ENCODE results near the gene AUH. TPM values are rescaled to one million over a fixed set of nuclear protein-coding genes. Genes with fewer than 3 reads are reported as not detected.

Gene AUH
- total and polyA plus RNA-seq, 10 of the 15 experiments (the other 5 are each of a cell fraction or from before 2014, with no cell fraction given) = 1.7 to 7.3 (median 4.6) TPM

DNA sequence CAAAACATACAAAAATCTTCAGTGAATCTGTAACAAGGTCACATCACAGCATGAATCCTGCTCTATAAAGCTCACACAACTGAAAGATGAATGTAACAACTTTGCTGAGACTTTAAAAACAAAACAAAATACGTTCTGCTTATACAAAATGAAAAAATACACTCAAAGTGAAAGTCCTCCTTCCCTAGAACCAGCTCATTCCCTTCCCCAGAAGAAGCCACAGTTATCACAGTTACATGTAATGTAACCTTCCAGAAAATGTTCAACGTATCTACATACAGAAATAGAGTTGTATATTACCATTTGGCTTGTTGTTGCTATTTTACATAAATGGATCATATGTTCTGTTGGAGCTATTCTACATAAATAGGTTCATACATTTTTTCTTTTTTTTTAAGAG lies 2.6 kb downstream of the AUH start (continued):
- TF ChIP-seq, protein P1, sequence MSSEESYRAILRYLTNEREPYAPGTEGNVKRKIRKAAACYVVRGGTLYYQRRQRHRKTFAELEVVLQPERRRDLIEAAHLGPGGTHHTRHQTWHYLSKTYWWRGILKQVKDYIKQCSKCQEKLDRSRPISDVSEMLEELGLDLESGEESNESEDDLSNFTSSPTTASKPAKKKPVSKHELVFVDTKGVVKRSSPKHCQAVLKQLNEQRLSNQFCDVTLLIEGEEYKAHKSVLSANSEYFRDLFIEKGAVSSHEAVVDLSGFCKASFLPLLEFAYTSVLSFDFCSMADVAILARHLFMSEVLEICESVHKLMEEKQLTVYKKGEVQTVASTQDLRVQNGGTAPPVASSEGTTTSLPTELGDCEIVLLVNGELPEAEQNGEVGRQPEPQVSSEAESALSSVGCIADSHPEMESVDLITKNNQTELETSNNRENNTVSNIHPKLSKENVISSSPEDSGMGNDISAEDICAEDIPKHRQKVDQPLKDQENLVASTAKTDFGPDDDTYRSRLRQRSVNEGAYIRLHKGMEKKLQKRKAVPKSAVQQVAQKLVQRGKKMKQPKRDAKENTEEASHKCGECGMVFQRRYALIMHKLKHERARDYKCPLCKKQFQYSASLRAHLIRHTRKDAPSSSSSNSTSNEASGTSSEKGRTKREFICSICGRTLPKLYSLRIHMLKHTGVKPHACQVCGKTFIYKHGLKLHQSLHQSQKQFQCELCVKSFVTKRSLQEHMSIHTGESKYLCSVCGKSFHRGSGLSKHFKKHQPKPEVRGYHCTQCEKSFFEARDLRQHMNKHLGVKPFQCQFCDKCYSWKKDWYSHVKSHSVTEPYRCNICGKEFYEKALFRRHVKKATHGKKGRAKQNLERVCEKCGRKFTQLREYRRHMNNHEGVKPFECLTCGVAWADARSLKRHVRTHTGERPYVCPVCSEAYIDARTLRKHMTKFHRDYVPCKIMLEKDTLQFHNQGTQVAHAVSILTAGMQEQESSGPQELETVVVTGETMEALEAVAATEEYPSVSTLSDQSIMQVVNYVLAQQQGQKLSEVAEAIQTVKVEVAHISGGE (CRISPR knock-in tag; IDR thresholded peaks at IDR 0.05) = no peak
- TF ChIP-seq SMARCA5 (IDR thresholded peaks at IDR 0.05) (no peak), CHD2 (IDR thresholded peaks at IDR 0.05; ENCODE audit: borderline replicate concordance, low read depth, low read length) (no peak), CBFB (IDR thresholded peaks at IDR 0.05; ENCODE audit: low read depth) (no peak), BMI1 (IDR thresholded peaks at IDR 0.05; ENCODE audit: borderline replicate concordance) (no peak), MXI1 (IDR thresholded peaks at IDR 0.05; ENCODE audit: low read depth, low read length) (no peak), HCFC1 (IDR thresholded peaks at IDR 0.05; ENCODE audit: low read length) (no peak), RELA (IDR thresholded peaks at IDR 0.05; ENCODE audit: borderline replicate concordance, partially characterized antibody) (no peak), TARDBP (IDR thresholded peaks at IDR 0.05; ENCODE audit: borderline replicate concordance) (no peak), MYB (IDR thresholded peaks at IDR 0.05; ENCODE audit: borderline replicate concordance, low read depth, low read length) (no peak), SIN3A (IDR thresholded peaks at IDR 0.05; ENCODE audit: low read depth, low read length) (no peak), NFIC (IDR thresholded peaks at IDR 0.05; ENCODE audit: low read depth, low read length) (peak; percentile 79; the same call in 1 of the 2 replicates), BACH1 (IDR thresholded peaks at IDR 0.05; ENCODE audit: borderline replicate concordance) (no peak), CBX3 (IDR thresholded peaks at IDR 0.05; ENCODE audit: borderline replicate concordance, low read depth) (no peak), JUND (IDR thresholded peaks at IDR 0.05; ENCODE audit: low read depth, low read length) (peak; percentile 40; the same call in 1 of the 2 replicates)
- TF ChIP-seq, protein P2, sequence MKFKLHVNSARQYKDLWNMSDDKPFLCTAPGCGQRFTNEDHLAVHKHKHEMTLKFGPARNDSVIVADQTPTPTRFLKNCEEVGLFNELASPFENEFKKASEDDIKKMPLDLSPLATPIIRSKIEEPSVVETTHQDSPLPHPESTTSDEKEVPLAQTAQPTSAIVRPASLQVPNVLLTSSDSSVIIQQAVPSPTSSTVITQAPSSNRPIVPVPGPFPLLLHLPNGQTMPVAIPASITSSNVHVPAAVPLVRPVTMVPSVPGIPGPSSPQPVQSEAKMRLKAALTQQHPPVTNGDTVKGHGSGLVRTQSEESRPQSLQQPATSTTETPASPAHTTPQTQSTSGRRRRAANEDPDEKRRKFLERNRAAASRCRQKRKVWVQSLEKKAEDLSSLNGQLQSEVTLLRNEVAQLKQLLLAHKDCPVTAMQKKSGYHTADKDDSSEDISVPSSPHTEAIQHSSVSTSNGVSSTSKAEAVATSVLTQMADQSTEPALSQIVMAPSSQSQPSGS (IDR thresholded peaks at IDR 0.05; ENCODE audit: low read length) = peak; percentile 68; the same call in 1 of the 2 replicates
- TF ChIP-seq, protein P3, sequence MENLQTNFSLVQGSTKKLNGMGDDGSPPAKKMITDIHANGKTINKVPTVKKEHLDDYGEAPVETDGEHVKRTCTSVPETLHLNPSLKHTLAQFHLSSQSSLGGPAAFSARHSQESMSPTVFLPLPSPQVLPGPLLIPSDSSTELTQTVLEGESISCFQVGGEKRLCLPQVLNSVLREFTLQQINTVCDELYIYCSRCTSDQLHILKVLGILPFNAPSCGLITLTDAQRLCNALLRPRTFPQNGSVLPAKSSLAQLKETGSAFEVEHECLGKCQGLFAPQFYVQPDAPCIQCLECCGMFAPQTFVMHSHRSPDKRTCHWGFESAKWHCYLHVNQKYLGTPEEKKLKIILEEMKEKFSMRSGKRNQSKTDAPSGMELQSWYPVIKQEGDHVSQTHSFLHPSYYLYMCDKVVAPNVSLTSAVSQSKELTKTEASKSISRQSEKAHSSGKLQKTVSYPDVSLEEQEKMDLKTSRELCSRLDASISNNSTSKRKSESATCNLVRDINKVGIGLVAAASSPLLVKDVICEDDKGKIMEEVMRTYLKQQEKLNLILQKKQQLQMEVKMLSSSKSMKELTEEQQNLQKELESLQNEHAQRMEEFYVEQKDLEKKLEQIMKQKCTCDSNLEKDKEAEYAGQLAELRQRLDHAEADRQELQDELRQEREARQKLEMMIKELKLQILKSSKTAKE (IDR thresholded peaks at IDR 0.05; ENCODE audit: low read depth, poor library complexity, severe bottlenecking) = peak; percentile 20
- TF ChIP-seq, protein P4, sequence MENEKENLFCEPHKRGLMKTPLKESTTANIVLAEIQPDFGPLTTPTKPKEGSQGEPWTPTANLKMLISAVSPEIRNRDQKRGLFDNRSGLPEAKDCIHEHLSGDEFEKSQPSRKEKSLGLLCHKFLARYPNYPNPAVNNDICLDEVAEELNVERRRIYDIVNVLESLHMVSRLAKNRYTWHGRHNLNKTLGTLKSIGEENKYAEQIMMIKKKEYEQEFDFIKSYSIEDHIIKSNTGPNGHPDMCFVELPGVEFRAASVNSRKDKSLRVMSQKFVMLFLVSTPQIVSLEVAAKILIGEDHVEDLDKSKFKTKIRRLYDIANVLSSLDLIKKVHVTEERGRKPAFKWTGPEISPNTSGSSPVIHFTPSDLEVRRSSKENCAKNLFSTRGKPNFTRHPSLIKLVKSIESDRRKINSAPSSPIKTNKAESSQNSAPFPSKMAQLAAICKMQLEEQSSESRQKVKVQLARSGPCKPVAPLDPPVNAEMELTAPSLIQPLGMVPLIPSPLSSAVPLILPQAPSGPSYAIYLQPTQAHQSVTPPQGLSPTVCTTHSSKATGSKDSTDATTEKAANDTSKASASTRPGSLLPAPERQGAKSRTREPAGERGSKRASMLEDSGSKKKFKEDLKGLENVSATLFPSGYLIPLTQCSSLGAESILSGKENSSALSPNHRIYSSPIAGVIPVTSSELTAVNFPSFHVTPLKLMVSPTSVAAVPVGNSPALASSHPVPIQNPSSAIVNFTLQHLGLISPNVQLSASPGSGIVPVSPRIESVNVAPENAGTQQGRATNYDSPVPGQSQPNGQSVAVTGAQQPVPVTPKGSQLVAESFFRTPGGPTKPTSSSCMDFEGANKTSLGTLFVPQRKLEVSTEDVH (IDR thresholded peaks at IDR 0.05; ENCODE audit: low read depth, partially characterized antibody) = no peak
- TF ChIP-seq, protein P5, sequence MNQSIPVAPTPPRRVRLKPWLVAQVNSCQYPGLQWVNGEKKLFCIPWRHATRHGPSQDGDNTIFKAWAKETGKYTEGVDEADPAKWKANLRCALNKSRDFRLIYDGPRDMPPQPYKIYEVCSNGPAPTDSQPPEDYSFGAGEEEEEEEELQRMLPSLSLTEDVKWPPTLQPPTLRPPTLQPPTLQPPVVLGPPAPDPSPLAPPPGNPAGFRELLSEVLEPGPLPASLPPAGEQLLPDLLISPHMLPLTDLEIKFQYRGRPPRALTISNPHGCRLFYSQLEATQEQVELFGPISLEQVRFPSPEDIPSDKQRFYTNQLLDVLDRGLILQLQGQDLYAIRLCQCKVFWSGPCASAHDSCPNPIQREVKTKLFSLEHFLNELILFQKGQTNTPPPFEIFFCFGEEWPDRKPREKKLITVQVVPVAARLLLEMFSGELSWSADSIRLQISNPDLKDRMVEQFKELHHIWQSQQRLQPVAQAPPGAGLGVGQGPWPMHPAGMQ (IDR thresholded peaks at IDR 0.05; ENCODE audit: borderline replicate concordance) = no peak
